ENCODE results near the gene ARMC7. TPM values are rescaled to one million over a fixed set of nuclear protein-coding genes. Genes with fewer than 3 reads are reported as not detected.
A peak's percentile ranks its signal among the peaks of the same experiment; 100 is the strongest.

The ARMC7 gene
- total RNA-seq, 1 experiment from 2014 or later: 22.8 TPM

DNA sequence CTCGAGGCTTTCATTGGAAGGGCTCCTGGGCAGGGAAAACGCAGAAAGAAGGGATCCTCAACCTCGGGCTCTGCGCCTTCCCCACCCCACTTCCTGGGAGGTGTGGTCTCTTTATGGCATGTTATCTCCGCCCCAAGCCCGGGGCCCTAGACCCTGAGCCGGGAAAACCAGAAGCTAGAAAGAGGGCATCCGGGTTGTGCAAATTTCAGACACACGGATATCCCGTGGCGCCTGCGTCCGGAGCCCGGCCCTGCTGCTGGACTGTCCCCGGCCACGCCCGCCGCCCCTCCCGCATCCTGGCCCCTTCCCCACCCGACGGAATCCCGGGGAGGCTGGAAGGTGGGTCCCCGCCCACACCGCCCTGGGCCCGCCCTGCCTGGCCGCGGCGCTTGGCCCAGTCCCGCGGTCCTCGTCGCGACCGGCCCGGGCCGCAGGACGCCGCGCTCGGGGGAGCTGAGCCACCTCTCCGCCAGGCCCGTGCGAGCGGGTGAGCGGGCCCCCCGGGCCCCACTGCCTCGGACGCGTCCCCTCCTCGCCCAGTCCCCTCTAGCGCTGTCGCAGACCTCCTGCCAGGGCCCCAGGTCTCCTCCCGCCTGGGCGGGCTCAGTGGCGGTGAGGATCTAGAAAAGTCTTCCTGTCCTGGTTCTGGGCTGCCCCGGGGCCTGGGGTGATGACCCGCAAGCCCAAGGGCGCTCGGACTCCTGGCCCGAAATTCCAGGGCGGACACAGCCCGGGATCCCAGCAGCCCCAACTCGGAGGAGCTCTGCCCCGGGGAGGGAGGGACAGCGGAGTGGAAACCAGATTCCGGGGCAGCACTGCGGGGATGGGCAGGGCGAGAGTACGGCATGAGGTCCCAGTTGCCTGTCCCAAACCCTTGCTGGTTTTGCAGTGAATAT lies 22.0 kb upstream of the ARMC7 start, which contains the start of gene SLC16A5:
Gene SLC16A5 (plus strand): TSS at position 397 of the 896 bp plus-strand sequence. CDS start 5,683 bp downstream, outside the sequence.
- no peak within 1 kb of the TSS for H2BK120ac ChIP-seq (ENCODE audit: low read depth, low read length, poor library complexity, severe bottlenecking)
- WGBS (ENCODE audit: extremely low coverage, insufficient read length, low lambda C conversion rate): no CpG with 5 or more reads among the region's 69 CpGs
- peak within 1 kb of the TSS; percentile 69 for H3K14ac ChIP-seq (ENCODE audit: insufficient read depth, low read length)
- H3K4ac ChIP-seq (ENCODE audit: low read depth, low read length): no peak within 1 kb of the TSS; the same call in 1 of the 2 replicates
- no peak within 1 kb of the TSS for H2BK20ac ChIP-seq (ENCODE audit: low read depth, low read length, poor library complexity, severe bottlenecking)
- DNase-seq: peak; percentile 99
- H4K91ac ChIP-seq (ENCODE audit: insufficient read length, low read depth, low read length): no peak within 1 kb of the TSS
- H3K23me2 ChIP-seq (ENCODE audit: insufficient read length, low read depth, low read length, poor library complexity, severe bottlenecking): peaks cover 7% of the 10 kb centered on the region
- H3K27ac ChIP-seq (ENCODE audit: insufficient read length, low read depth, low read length): peak within 1 kb of the TSS; percentile 35
- no peaks in the 10 kb centered on the region for H3K79me1 ChIP-seq (ENCODE audit: insufficient read depth, low read depth, low read length, poor library complexity, severe bottlenecking)
- peak within 1 kb of the TSS; percentile 75 for H3K4me2 ChIP-seq (ENCODE audit: insufficient read depth, insufficient read length, low read length)
- no peak within 1 kb of the TSS for H2AK5ac ChIP-seq (ENCODE audit: insufficient read length, low read length)
- no peak within 1 kb of the TSS for H2AFZ ChIP-seq (ENCODE audit: low read length)
- TF ChIP-seq, protein P1, sequence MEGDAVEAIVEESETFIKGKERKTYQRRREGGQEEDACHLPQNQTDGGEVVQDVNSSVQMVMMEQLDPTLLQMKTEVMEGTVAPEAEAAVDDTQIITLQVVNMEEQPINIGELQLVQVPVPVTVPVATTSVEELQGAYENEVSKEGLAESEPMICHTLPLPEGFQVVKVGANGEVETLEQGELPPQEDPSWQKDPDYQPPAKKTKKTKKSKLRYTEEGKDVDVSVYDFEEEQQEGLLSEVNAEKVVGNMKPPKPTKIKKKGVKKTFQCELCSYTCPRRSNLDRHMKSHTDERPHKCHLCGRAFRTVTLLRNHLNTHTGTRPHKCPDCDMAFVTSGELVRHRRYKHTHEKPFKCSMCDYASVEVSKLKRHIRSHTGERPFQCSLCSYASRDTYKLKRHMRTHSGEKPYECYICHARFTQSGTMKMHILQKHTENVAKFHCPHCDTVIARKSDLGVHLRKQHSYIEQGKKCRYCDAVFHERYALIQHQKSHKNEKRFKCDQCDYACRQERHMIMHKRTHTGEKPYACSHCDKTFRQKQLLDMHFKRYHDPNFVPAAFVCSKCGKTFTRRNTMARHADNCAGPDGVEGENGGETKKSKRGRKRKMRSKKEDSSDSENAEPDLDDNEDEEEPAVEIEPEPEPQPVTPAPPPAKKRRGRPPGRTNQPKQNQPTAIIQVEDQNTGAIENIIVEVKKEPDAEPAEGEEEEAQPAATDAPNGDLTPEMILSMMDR (conservative IDR thresholded peaks at IDR 0.05): no peak
- H3K4me1 ChIP-seq (ENCODE audit: insufficient read depth, low read length): peaks cover 7% of the 10 kb centered on the region; the same call in 1 of the 2 replicates
- peak within 1 kb of the TSS; percentile 81 for H3K18ac ChIP-seq (ENCODE audit: insufficient read length, low read depth, low read length)
- no peaks in the 10 kb centered on the region for H4K20me1 ChIP-seq (ENCODE audit: control insufficient read depth, insufficient read depth, insufficient read length)
- H2BK12ac ChIP-seq (ENCODE audit: insufficient read length, low read depth, low read length): no peak within 1 kb of the TSS
- H3K27me3 ChIP-seq (ENCODE audit: insufficient read depth, low read length): no peaks in the 10 kb centered on the region
- Mint-ChIP-seq H3K27me3 (ENCODE audit: low read depth) (no peaks in the 10 kb centered on the region), H3K36me3 (ENCODE audit: insufficient read depth in 1 of 3, low read depth in 3 of 3) (peaks cover 2 to 4% (median 2%) of the 10 kb centered on the region in 3 experiments; a peak in 5 of 7 replicates), H3K4me3 (peak within 1 kb of the TSS; percentile 79 to 88), H3K27ac (peak within 1 kb of the TSS; percentile 89 to 96 (median 95)), H3K9me3 (no peaks in the 10 kb centered on the region), H3K4me1 (peaks cover 56 to 58% of the 10 kb centered on the region in 2 experiments)
- H3K79me2 ChIP-seq (ENCODE audit: insufficient read depth, low read length): no peaks in the 10 kb centered on the region; the same call in 1 of the 2 replicates
- no peak within 1 kb of the TSS for H4K8ac ChIP-seq (replicated peaks; ENCODE audit: insufficient read length, low read depth, low read length)
- no peaks in the 10 kb centered on the region for H3K9me3 ChIP-seq (ENCODE audit: control insufficient read depth, low read depth, low read length)
- H3K9ac ChIP-seq (ENCODE audit: extremely low read depth, insufficient read length, low read length): peak within 1 kb of the TSS; percentile 66
- no peak within 1 kb of the TSS for H2BK15ac ChIP-seq (ENCODE audit: low read depth, low read length)
- no peak within 1 kb of the TSS for H4K5ac ChIP-seq (ENCODE audit: insufficient read length, low read depth, low read length)
- no peak within 1 kb of the TSS for H2BK5ac ChIP-seq (ENCODE audit: insufficient read length, low read length)
- no peak within 1 kb of the TSS for H3T11ph ChIP-seq (ENCODE audit: low read length)
- no peak within 1 kb of the TSS for H3K23ac ChIP-seq (ENCODE audit: insufficient read length, low read depth, low read length)
- no peak within 1 kb of the TSS for H3K56ac ChIP-seq (ENCODE audit: insufficient read length, low read depth, low read length)
